NT2/D1 (cell line): ENCODE data around the gene DCTN3.

Experiments
- DNase-seq: peaks from one replicate; pipeline ENCODE4 v3.0.0-alpha.2; 2011; ENCODE audit warnings: low read depth, low spot score
- H3K27me3 ChIP-seq: 2 replicates; pipeline ENCODE4 v1.6.0; 2011; ENCODE audit warnings: mild to moderate bottlenecking; ENCODE audit not compliant: insufficient read length, insufficient read depth
- H3K36me3 ChIP-seq: 2 replicates; pipeline ENCODE4 v1.6.1; 2011; ENCODE audit warnings: mild to moderate bottlenecking, low read length, mixed read lengths; ENCODE audit not compliant: insufficient read depth, insufficient read length
- H3K4me1 ChIP-seq: 2 replicates; pipeline ENCODE4 v1.5.1; 2011; ENCODE audit not compliant: insufficient read depth, insufficient read length
- H3K4me3 ChIP-seq: 2 replicates; pipeline ENCODE4 v1.5.1; 2011; ENCODE audit warnings: low read depth; ENCODE audit not compliant: insufficient read length
- H3K9ac ChIP-seq: 2 replicates; pipeline ENCODE4 v1.6.0; 2011; ENCODE audit warnings: low read depth; ENCODE audit not compliant: insufficient read length
- H3K9me3 ChIP-seq: 2 replicates; pipeline ENCODE4 v1.5.1; 2011; ENCODE audit warnings: mild to moderate bottlenecking, low read length; ENCODE audit not compliant: insufficient read depth
- SUZ12 ChIP-seq: IDR thresholded peaks from 2 replicates; pipeline ENCODE4 v1.6.1; 2011; ENCODE audit not compliant: insufficient read length, insufficient read depth; ENCODE audit errors: extremely low read depth
- YY1 ChIP-seq: IDR thresholded peaks from 2 replicates; pipeline ENCODE4 v1.6.1; 2011; ENCODE audit not compliant: insufficient read length, insufficient read depth
- ZNF274 ChIP-seq: IDR thresholded peaks from 2 replicates; pipeline ENCODE4 v1.6.1; 2011; ENCODE audit warnings: mild to moderate bottlenecking, low read depth, low read length

DCTN3 gene

GRCh38 chr9:34652602-34653000 is 32.3 kb upstream of the DCTN3 start:
- no peak for TF ChIP-seq SUZ12
- no peak for TF ChIP-seq YY1
- TF ChIP-seq ZNF274: no peak
- H3K9me3 ChIP-seq: no peaks in the 10 kb centered on the region
- H3K4me1 ChIP-seq: peaks cover 30% of the 10 kb centered on the region
- no peak for DNase-seq
- no peaks in the 10 kb centered on the region for H3K27me3 ChIP-seq
- H3K36me3 ChIP-seq: peaks cover 35% of the 10 kb centered on the region
- peak overlapping the region; percentile 77 for H3K9ac ChIP-seq
- H3K4me3 ChIP-seq: peak overlapping the region; percentile 12

- Histone ChIP-seq H3K9ac (peak within 1 kb of the TSS; percentile 77), H3K4me1 (peaks cover 34% of the 10 kb centered on the region), H3K4me3 (peak within 1 kb of the TSS; percentile 45), H3K9me3 (no peaks in the 10 kb centered on the region), H3K36me3 (peaks cover 39% of the 10 kb centered on the region), H3K27me3 (no peaks in the 10 kb centered on the region)
- DNase-seq: peak; percentile 85
- TF ChIP-seq ZNF274 (no peak), SUZ12 (no peak), YY1 (no peak)
Observed at GRCh38 chr9:34651876-34652601, 31.7 kb upstream of the DCTN3 start, which contains the start of gene IL11RA. Gene IL11RA, plus strand, starts transcription at chr9:34652185. Its CDS starts 3,033 bp downstream, at chr9:34655218.

- no peak for DNase-seq
- no peaks in the 10 kb centered on the region for H3K27me3 ChIP-seq
- peak overlapping the region; percentile 45 for H3K4me3 ChIP-seq
- no peaks in the 10 kb centered on the region for H3K9me3 ChIP-seq
- peak overlapping the region; percentile 67 for H3K9ac ChIP-seq
- peaks cover 39% of the 10 kb centered on the region for H3K36me3 ChIP-seq
- no peak for TF ChIP-seq YY1
- H3K4me1 ChIP-seq: peaks cover 34% of the 10 kb centered on the region
Observed at GRCh38 chr9:34651321-34651720, 31.0 kb upstream of the DCTN3 start.

GRCh38 chr9:34650816-34651215 is 30.5 kb upstream of the DCTN3 start:
- peak overlapping the region; percentile 67 for H3K9ac ChIP-seq
- peaks cover 39% of the 10 kb centered on the region for H3K36me3 ChIP-seq
- H3K27me3 ChIP-seq: no peaks in the 10 kb centered on the region
- peaks cover 34% of the 10 kb centered on the region for H3K4me1 ChIP-seq
- DNase-seq: no peak
- H3K4me3 ChIP-seq: no peak overlapping the region
- H3K9me3 ChIP-seq: no peaks in the 10 kb centered on the region
- TF ChIP-seq YY1 (no peak), SUZ12 (no peak), ZNF274 (no peak)

- no peak overlapping the region for H3K4me3 ChIP-seq
- no peaks in the 10 kb centered on the region for H3K27me3 ChIP-seq
- no peak for DNase-seq
- H3K4me1 ChIP-seq: peaks cover 30% of the 10 kb centered on the region
- no peak overlapping the region for H3K9ac ChIP-seq
- H3K9me3 ChIP-seq: no peaks in the 10 kb centered on the region
- H3K36me3 ChIP-seq: peaks cover 39% of the 10 kb centered on the region
- TF ChIP-seq ZNF274: no peak
Observed at GRCh38 chr9:34648673-34649072, 28.4 kb upstream of the DCTN3 start.

GRCh38 chr9:34647651-34648050 is 27.4 kb upstream of the DCTN3 start:
- no peaks in the 10 kb centered on the region for H3K9me3 ChIP-seq
- DNase-seq: no peak
- H3K4me3 ChIP-seq: peak overlapping the region; percentile 78
- H3K27me3 ChIP-seq: no peaks in the 10 kb centered on the region
- TF ChIP-seq ZNF274 (no peak), YY1 (no peak), SUZ12 (no peak)
- peaks cover 21% of the 10 kb centered on the region for H3K4me1 ChIP-seq
- H3K9ac ChIP-seq: peak overlapping the region; percentile 92
- peaks cover 39% of the 10 kb centered on the region for H3K36me3 ChIP-seq

GRCh38 chr9:34647084-34647403 is 26.7 kb upstream of the DCTN3 start:
- DNase-seq: no peak
- H3K4me1 ChIP-seq: peaks cover 16% of the 10 kb centered on the region
- no peaks in the 10 kb centered on the region for H3K27me3 ChIP-seq
- H3K36me3 ChIP-seq: peaks cover 39% of the 10 kb centered on the region
- H3K9me3 ChIP-seq: no peaks in the 10 kb centered on the region
- no peak for TF ChIP-seq ZNF274
- TF ChIP-seq YY1: no peak
- no peak for TF ChIP-seq SUZ12
- H3K9ac ChIP-seq: peak overlapping the region; percentile 92
- H3K4me3 ChIP-seq: peak overlapping the region; percentile 78
